ENCODE measurements around the gene HVCN1.
A peak's percentile ranks its signal among the peaks of the same experiment; 100 is the strongest.
"Not testable (repeated sequence)": the region's sequence is repeated elsewhere in the genome, so short reads cannot be mapped to it uniquely, and the experiment has no call there.

Gene HVCN1

DNA sequence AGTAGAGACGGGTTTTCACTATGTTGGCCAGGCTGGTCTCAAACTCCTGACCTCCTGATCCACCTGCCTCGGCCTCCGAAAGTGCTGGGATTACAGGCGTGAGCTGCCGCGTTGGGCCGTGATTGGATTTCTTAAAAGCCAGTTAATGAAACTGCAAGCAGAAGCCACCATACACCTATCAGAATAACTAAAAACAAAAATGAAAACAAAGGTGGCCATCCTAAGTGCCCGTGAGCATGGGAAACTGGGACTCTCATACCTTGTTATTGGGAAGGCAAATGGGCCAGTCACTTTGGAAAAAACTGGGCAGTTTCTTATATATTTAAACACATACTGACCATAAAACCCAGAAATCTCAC, 82.7 kb downstream of the HVCN1 start:
- H3K4me3 ChIP-seq (ENCODE audit: low read depth, low read length) = no peak overlapping the region
- in situ Hi-C loops (cut with HindIII; ENCODE audit: low pct_ligation_motif_present, low sequenced_read_pairs) = loop anchor here (25.0 kb wide), 1 partner anchor 94 kb away; the partner anchor contains the start of genes RAD9B and VPS29
- no peaks in the 10 kb centered on the region for H3K27me3 ChIP-seq (replicated peaks)
- no peaks in the 10 kb centered on the region for H3K36me3 ChIP-seq (replicated peaks)
- no peak overlapping the region for H3K27ac ChIP-seq
- no peak for DNase-seq
- TF ChIP-seq, protein P1, sequence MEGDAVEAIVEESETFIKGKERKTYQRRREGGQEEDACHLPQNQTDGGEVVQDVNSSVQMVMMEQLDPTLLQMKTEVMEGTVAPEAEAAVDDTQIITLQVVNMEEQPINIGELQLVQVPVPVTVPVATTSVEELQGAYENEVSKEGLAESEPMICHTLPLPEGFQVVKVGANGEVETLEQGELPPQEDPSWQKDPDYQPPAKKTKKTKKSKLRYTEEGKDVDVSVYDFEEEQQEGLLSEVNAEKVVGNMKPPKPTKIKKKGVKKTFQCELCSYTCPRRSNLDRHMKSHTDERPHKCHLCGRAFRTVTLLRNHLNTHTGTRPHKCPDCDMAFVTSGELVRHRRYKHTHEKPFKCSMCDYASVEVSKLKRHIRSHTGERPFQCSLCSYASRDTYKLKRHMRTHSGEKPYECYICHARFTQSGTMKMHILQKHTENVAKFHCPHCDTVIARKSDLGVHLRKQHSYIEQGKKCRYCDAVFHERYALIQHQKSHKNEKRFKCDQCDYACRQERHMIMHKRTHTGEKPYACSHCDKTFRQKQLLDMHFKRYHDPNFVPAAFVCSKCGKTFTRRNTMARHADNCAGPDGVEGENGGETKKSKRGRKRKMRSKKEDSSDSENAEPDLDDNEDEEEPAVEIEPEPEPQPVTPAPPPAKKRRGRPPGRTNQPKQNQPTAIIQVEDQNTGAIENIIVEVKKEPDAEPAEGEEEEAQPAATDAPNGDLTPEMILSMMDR (IDR thresholded peaks at IDR 0.05; ENCODE audit: low read depth, low read length, missing control alignments) = no peak

- peak; percentile 41 for DNase-seq
- TF ChIP-seq, protein P1 (IDR thresholded peaks at IDR 0.05; ENCODE audit: low read depth, low read length, missing control alignments) = peak; percentile 77
- in situ Hi-C loops (cut with HindIII; ENCODE audit: low pct_ligation_motif_present, low sequenced_read_pairs) = loop anchor here (25.0 kb wide), 1 partner anchor 90 kb away; the partner anchor contains the start of genes RAD9B and VPS29
Measured at GRCh38 chr12:110602085-110602814, 86.7 kb downstream of the HVCN1 start.

DNA sequence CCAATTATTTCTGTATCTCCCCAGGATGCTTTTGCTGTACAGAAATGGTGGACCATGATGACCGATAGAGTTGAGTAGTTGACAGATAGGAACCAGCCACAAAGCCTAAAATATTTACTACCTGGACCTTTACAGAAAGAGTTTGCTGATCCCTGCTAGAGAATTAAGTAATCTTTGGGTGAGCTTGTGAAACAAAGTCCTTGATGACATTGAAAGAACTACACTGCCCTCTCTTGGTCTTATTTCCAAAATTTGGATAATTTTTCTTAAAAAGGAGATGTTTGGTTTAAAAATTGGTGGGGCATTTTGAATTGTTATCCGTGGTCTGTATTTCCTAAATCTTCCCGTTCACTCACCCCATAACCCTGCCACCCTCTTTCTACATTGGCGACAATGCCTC, 88.7 kb downstream of the HVCN1 start:
- Histone ChIP-seq H3K27me3 (replicated peaks) (no peaks in the 10 kb centered on the region), H3K36me3 (replicated peaks) (no peaks in the 10 kb centered on the region), H3K27ac (no peak overlapping the region), H3K4me3 (ENCODE audit: low read depth, low read length) (no peak overlapping the region)
- TF ChIP-seq, protein P1 (IDR thresholded peaks at IDR 0.05; ENCODE audit: low read depth, low read length, missing control alignments) = peak; percentile 25
- in situ Hi-C loops (cut with HindIII; ENCODE audit: low pct_ligation_motif_present, low sequenced_read_pairs) = loop anchor here (25.0 kb wide), 1 partner anchor 88 kb away; the partner anchor contains the start of genes RAD9B and VPS29
- no peak for DNase-seq

More at GRCh38 chr12:110602085-110602814, 86.7 kb downstream of the HVCN1 start:
- H3K27me3 ChIP-seq (replicated peaks); H3K4me3 ChIP-seq (ENCODE audit: low read depth, low read length); H3K27ac ChIP-seq; H3K36me3 ChIP-seq (replicated peaks): not testable (repeated sequence)

- TF ChIP-seq, protein P1 (IDR thresholded peaks at IDR 0.05; ENCODE audit: low read depth, low read length, missing control alignments) = no peak
- DNase-seq = no peak
- in situ Hi-C loops (cut with HindIII; ENCODE audit: low pct_ligation_motif_present, low sequenced_read_pairs) = no loop called here
- no peaks in the 10 kb centered on the region for H3K36me3 ChIP-seq (replicated peaks)
- H3K27ac ChIP-seq = no peak overlapping the region
- H3K4me3 ChIP-seq (ENCODE audit: low read depth, low read length) = no peak overlapping the region
- H3K27me3 ChIP-seq (replicated peaks) = no peaks in the 10 kb centered on the region
Measured at GRCh38 chr12:110599334-110599733, 89.6 kb downstream of the HVCN1 start.
